Panc1 (cell line): ENCODE measurements around the gene EHBP1L1. TPM values are rescaled to one million over a fixed set of nuclear protein-coding genes. Genes with fewer than 3 reads are reported as not detected.

Source experiments
- ATAC-seq: fragments of 200-7000 bp; cut with Tn5 transposase; 2 replicates; pipeline ENCODE4 v1.9.1; 2020; ENCODE audit warnings: mild to moderate bottlenecking, moderate library complexity
- BruUV-seq: library from RNA; stranded (reverse); fragments of 400-500 nt; replicated peaks from 2 replicates; lab custom pipeline; 2021; lab: Mats Ljungman, UMichigan
- CTCF ChIA-PET: fragments of 300-600 bp; sonication (Branson Sonifier 250); formaldehyde crosslinking; loops from one replicate; lab custom pipeline; 2022; ENCODE audit warnings: antibody characterized with exemption; lab: Charles Lee
- POLR2A ChIA-PET: fragments of 300-600 bp; sonication (Branson Sonifier 250); formaldehyde crosslinking; loops from one replicate; lab custom pipeline; 2022; ENCODE audit warnings: antibody characterized with exemption; lab: Charles Lee
- DNase-seq: peaks from one replicate; pipeline ENCODE4 v3.0.0-alpha.2; 2010; ENCODE audit warnings: low read depth, low spot score
- H3K27ac ChIP-seq: 2 replicates; pipeline ENCODE4 v1.5.1; 2011; ENCODE audit warnings: mild to moderate bottlenecking, low read length, inconsistent platforms
- H3K27me3 ChIP-seq: fragments of 200-500 bp; sonication (Bioruptor generic); 2 replicates; pipeline ENCODE4 v1.6.0; 2014; ENCODE audit warnings: low read length, inconsistent platforms; ENCODE audit not compliant: control insufficient read depth, insufficient read depth
- H3K36me3 ChIP-seq: fragments of 200-500 bp; sonication (Bioruptor generic); 2 replicates; pipeline ENCODE4 v1.5.1; 2014; ENCODE audit warnings: inconsistent platforms, mild to moderate bottlenecking, low read length, moderate library complexity; ENCODE audit not compliant: control insufficient read depth, insufficient read depth
- H3K4me1 ChIP-seq: 2 replicates; pipeline ENCODE4 v1.5.1; 2011; ENCODE audit warnings: inconsistent platforms, mild to moderate bottlenecking, low read length, moderate library complexity; ENCODE audit not compliant: control insufficient read depth, insufficient read depth
- H3K4me3 ChIP-seq, 2 experiments: 2 replicates each; pipeline ENCODE4 v1.5.1; 2011 to 2012; ENCODE audit warnings: low read depth in 2 of 2, low read length in 2 of 2, mild to moderate bottlenecking in 2 of 2, inconsistent platforms in 1 of 2, moderate library complexity in 1 of 2
- H3K9me3 ChIP-seq: fragments of 200-500 bp; sonication (Bioruptor generic); 2 replicates; pipeline ENCODE4 v1.5.1; 2014; ENCODE audit warnings: low read depth, mild to moderate bottlenecking, inconsistent platforms, low read length, moderate library complexity; ENCODE audit not compliant: control insufficient read depth, insufficient read depth
- CTCF ChIP-seq: fragments of 450-650 bp; IDR thresholded peaks from 2 replicates; pipeline ENCODE4 v1.5.1; 2017; ENCODE audit warnings: mild to moderate bottlenecking
- POLR2AphosphoS5 ChIP-seq: IDR thresholded peaks from 2 replicates; pipeline ENCODE4 v1.6.1; 2012; ENCODE audit warnings: mild to moderate bottlenecking, low read depth, low read length, moderate library complexity
- REST ChIP-seq, 2 experiments: IDR thresholded peaks; 2 replicates each; pipeline ENCODE4 v1.6.1; 2011 to 2012; ENCODE audit warnings: low read depth in 2 of 2, control low read depth in 1 of 2, low read length in 1 of 2, mild to moderate bottlenecking in 1 of 2, moderate library complexity in 1 of 2; ENCODE audit not compliant: insufficient read depth in 1 of 2
- SIN3A ChIP-seq: IDR thresholded peaks from 2 replicates; pipeline ENCODE4 v1.6.1; 2012; ENCODE audit warnings: low read depth, mild to moderate bottlenecking, low read length, moderate library complexity, borderline replicate concordance; ENCODE audit not compliant: insufficient read depth
- TCF7L2 ChIP-seq: IDR thresholded peaks from 2 replicates; pipeline ENCODE4 v1.6.1; 2011; ENCODE audit warnings: mild to moderate bottlenecking, low read depth, low read length, inconsistent platforms
- in situ Hi-C: cut with HindIII; loops from 2 replicates; pipeline ENCODE4 v1.10.0; 2016; ENCODE audit warnings: low sequenced_read_pairs, low pct_unique_long_range_greater_than_20kb
- intact Hi-C: fragments of 100-400 bp; cut with micrococcal nuclease; formaldehyde crosslinking; loops from one replicate; pipeline ENCODE4 v1.10.0; 2022; ENCODE audit not compliant: unreplicated experiment
- total RNA-seq: library from RNA; stranded (reverse); gene quantifications from one replicate; pipeline ENCODE4 v1.2.1, GENCODE V29; 2021; ENCODE audit not compliant: unreplicated experiment

EHBP1L1 gene
- total RNA-seq, 1 experiment from 2014 or later, result 108 TPM

GRCh38 chr11:65591939-65592857 lies 16.3 kb downstream of the EHBP1L1 start:
- ChIA-PET POLR2A (interaction anchor here (0.6 kb wide), 1 partner anchor 19 kb away, joined by 5 read pairs; no protein-coding TSS in a partner anchor), CTCF (interaction anchor here (0.6 to 1.3 kb wide), 2 partner anchors 40 to 52 kb away, joined by 3 to 9 read pairs; no protein-coding TSS in a partner anchor)
- DNase-seq, result no peak
- Histone ChIP-seq H3K27me3 (no peaks in the 10 kb centered on the region), H3K4me1 (peaks cover 24% of the 10 kb centered on the region), H3K36me3 (peaks cover 3% of the 10 kb centered on the region), H3K9me3 (no peaks in the 10 kb centered on the region), H3K27ac (no peak overlapping the region), H3K4me3 (no peak overlapping the region)
- BruUV-seq, result TSS peak; percentile 71
- intact Hi-C loops (no loop called here), in situ Hi-C loops (no loop called here)
- no peak for TF ChIP-seq CTCF
- TF ChIP-seq POLR2AphosphoS5, result no peak
- no peak for ATAC-seq

GRCh38 chr11:65592858-65593517 lies 17.1 kb downstream of the EHBP1L1 start:
- no peak overlapping the region for H3K27ac ChIP-seq
- H3K4me1 ChIP-seq, result peaks cover 19% of the 10 kb centered on the region
- ChIA-PET POLR2A (interaction anchor here (0.6 kb wide), 2 partner anchors 18 to 21 kb away, joined by 3 to 5 read pairs; no protein-coding TSS in a partner anchor), CTCF (interaction anchor here (0.7 to 2.5 kb wide), 4 partner anchors 21 to 196 kb away, joined by 3 to 9 read pairs (median 4); partner anchors contain the start of gene FAM89B)
- TF ChIP-seq POLR2AphosphoS5 (no peak), SIN3A (no peak), REST (IDR thresholded peaks at IDR 0.05; ENCODE audit: insufficient read depth in 1 of 2, low read depth in 2 of 2, low read length in 1 of 2) (no peak), CTCF (no peak), TCF7L2 (no peak)
- peaks cover 3% of the 10 kb centered on the region for H3K36me3 ChIP-seq
- no peak for ATAC-seq
- no peaks in the 10 kb centered on the region for H3K9me3 ChIP-seq
- DNase-seq, result no peak
- in situ Hi-C loops, result no loop called here
- H3K27me3 ChIP-seq, result no peaks in the 10 kb centered on the region
- BruUV-seq, result no TSS peak
- intact Hi-C loops, result no loop called here
- H3K4me3 ChIP-seq, result no peak overlapping the region
